Nephron progenitor cell (in vitro differentiated cells): ENCODE data around the gene PITPNM1.
A peak's percentile ranks its signal among the peaks of the same experiment; 100 is the strongest.
"Not testable (repeated sequence)": the region's sequence is repeated elsewhere in the genome, so short reads cannot be mapped to it uniquely, and the experiment has no call there.

Experiments used
- DNase-seq: peaks from one replicate; pipeline ENCODE4 v3.0.0; 2021
- H3K27ac Mint-ChIP-seq: 2 replicates; pipeline ENCODE4 v1.8.0; 2021; ENCODE audit warnings: mild to moderate bottlenecking, moderate library complexity, mixed read lengths
- H3K27me3 Mint-ChIP-seq: 2 replicates; pipeline ENCODE4 v1.8.0; 2021; ENCODE audit warnings: mild to moderate bottlenecking, low read depth, mixed read lengths; ENCODE audit not compliant: poor library complexity
- H3K36me3 Mint-ChIP-seq: 2 replicates; pipeline ENCODE4 v1.8.0; 2021; ENCODE audit warnings: low read depth, mixed read lengths
- H3K4me1 Mint-ChIP-seq: 2 replicates; pipeline ENCODE4 v1.8.0; 2021; ENCODE audit warnings: mixed read lengths
- H3K4me3 Mint-ChIP-seq: 2 replicates; pipeline ENCODE4 v1.8.0; 2021; ENCODE audit warnings: mild to moderate bottlenecking, moderate library complexity, mixed read lengths
- H3K9me3 Mint-ChIP-seq: 2 replicates; pipeline ENCODE4 v1.8.0; 2021; ENCODE audit warnings: mild to moderate bottlenecking, moderate library complexity, mixed read lengths
- CTCF ChIP-seq: fragments of 200-600 bp; sonication (generic); IDR thresholded peaks from 2 replicates; pipeline ENCODE4 v1.5.0; 2021; ENCODE audit warnings: antibody characterized with exemption

PITPNM1 gene

GRCh38 chr11:67504950-67505581, at the start of gene PITPNM1:
Gene PITPNM1, minus strand, starts transcription at chr11:67505363. Its CDS starts 1,183 bp downstream, at chr11:67504180.
- Mint-ChIP-seq H3K4me1 (peaks cover 62% of the 10 kb centered on the region), H3K27me3 (peaks cover 10% of the 10 kb centered on the region), H3K9me3 (no peaks in the 10 kb centered on the region), H3K36me3 (peaks cover 10% of the 10 kb centered on the region), H3K27ac (peak within 1 kb of the TSS; percentile 64), H3K4me3 (peak within 1 kb of the TSS; percentile 86)
- peak; percentile 85 for DNase-seq
- no peak for TF ChIP-seq CTCF

GRCh38 chr11:67551697-67552096, 46.5 kb upstream of the PITPNM1 start:
- H3K4me3 Mint-ChIP-seq, H3K27me3 Mint-ChIP-seq, H3K27ac Mint-ChIP-seq, H3K4me1 Mint-ChIP-seq, H3K36me3 Mint-ChIP-seq, DNase-seq: not testable (repeated sequence)
- H3K9me3 Mint-ChIP-seq, result peaks cover 32% of the 10 kb centered on the region

GRCh38 chr11:67551127-67551526, 46.0 kb upstream of the PITPNM1 start:
- no peak overlapping the region for H3K27ac Mint-ChIP-seq
- peaks cover 32% of the 10 kb centered on the region for H3K9me3 Mint-ChIP-seq
- TF ChIP-seq CTCF, result no peak
- peaks cover 8% of the 10 kb centered on the region for H3K27me3 Mint-ChIP-seq
- peaks cover 7% of the 10 kb centered on the region for H3K36me3 Mint-ChIP-seq
- no peaks in the 10 kb centered on the region for H3K4me1 Mint-ChIP-seq
- H3K4me3 Mint-ChIP-seq, result no peak overlapping the region
- DNase-seq, result no peak

- no peak overlapping the region for H3K27ac Mint-ChIP-seq
- peaks cover 4% of the 10 kb centered on the region for H3K4me1 Mint-ChIP-seq
- DNase-seq, result no peak
- no peak for TF ChIP-seq CTCF
- H3K4me3 Mint-ChIP-seq, result no peak overlapping the region
- peaks cover 32% of the 10 kb centered on the region for H3K9me3 Mint-ChIP-seq
- H3K27me3 Mint-ChIP-seq, result peaks cover 10% of the 10 kb centered on the region
- H3K36me3 Mint-ChIP-seq, result peaks cover 7% of the 10 kb centered on the region
Measured at GRCh38 chr11:67548555-67549110, 43.5 kb upstream of the PITPNM1 start.

- DNase-seq, H3K4me1 Mint-ChIP-seq, H3K4me3 Mint-ChIP-seq, H3K27me3 Mint-ChIP-seq, H3K27ac Mint-ChIP-seq, H3K36me3 Mint-ChIP-seq: not testable (repeated sequence)
- H3K9me3 Mint-ChIP-seq, result peaks cover 32% of the 10 kb centered on the region
Measured at GRCh38 chr11:67548112-67548511, 42.9 kb upstream of the PITPNM1 start.

GRCh38 chr11:67545280-67545679, 40.1 kb upstream of the PITPNM1 start:
- Mint-ChIP-seq H3K4me1 (peaks cover 13% of the 10 kb centered on the region), H3K27ac (no peak overlapping the region), H3K9me3 (peaks cover 5% of the 10 kb centered on the region), H3K27me3 (peaks cover 3% of the 10 kb centered on the region), H3K4me3 (no peak overlapping the region), H3K36me3 (no peaks in the 10 kb centered on the region)
- TF ChIP-seq CTCF, result no peak
- DNase-seq, result no peak
